ENCODE results near the gene METTL24. TPM values are rescaled to one million over a fixed set of nuclear protein-coding genes. Genes with fewer than 3 reads are reported as not detected.

The METTL24 gene
- total and polyA plus RNA-seq, 2 of the 8 experiments (the other 6 are each of a cell fraction or from before 2014, with no cell fraction given): 0.30 to 0.39 TPM

- Histone ChIP-seq H3K36me3 (ENCODE audit: control insufficient read depth in 2 of 4, insufficient read depth in 4 of 4, low read length in 3 of 4) (no peaks in the 10 kb centered on the region), H2BK20ac (ENCODE audit: low read length) (no peak overlapping the region), H3K79me2 (ENCODE audit: control insufficient read depth in 1 of 2, insufficient read depth in 2 of 2, low read length in 2 of 2) (no peaks in the 10 kb centered on the region), H4K8ac (ENCODE audit: extremely low read depth, insufficient read depth, low read length) (no peak overlapping the region), H2BK5ac (ENCODE audit: low read depth, low read length) (no peak overlapping the region), H4K20me1 (replicated peaks in 1 of 2; ENCODE audit: control insufficient read depth in 1 of 2, insufficient read depth in 2 of 2, low read length in 2 of 2) (no peaks in the 10 kb centered on the region), H2AFZ (ENCODE audit: low read length) (no peak overlapping the region), H3K4ac (replicated peaks; ENCODE audit: insufficient read length, low read depth, low read length) (no peak overlapping the region), H3K23ac (ENCODE audit: insufficient read length) (no peak overlapping the region), H2BK120ac (replicated peaks; ENCODE audit: low read depth, low read length) (no peak overlapping the region), H3K18ac (ENCODE audit: extremely low read depth, low read length) (no peak overlapping the region), H2BK15ac (ENCODE audit: low read length) (no peak overlapping the region), H3K79me1 (ENCODE audit: low read depth, low read length) (no peaks in the 10 kb centered on the region), H3K56ac (replicated peaks; ENCODE audit: insufficient read length, low read depth, low read length) (no peak overlapping the region), H4K5ac (ENCODE audit: insufficient read length, low read depth, low read length) (no peak overlapping the region), H3K27ac (ENCODE audit: low read depth, low read length) (no peak overlapping the region), H3K9me3 (ENCODE audit: insufficient read depth in 2 of 2, low read depth in 1 of 2, low read length in 1 of 2) (no peaks in the 10 kb centered on the region), H3K9ac (replicated peaks in 1 of 4; ENCODE audit: extremely low read depth in 1 of 4, low read depth in 3 of 4, low read length in 3 of 4) (no peak overlapping the region), H3K27me3 (replicated peaks in 1 of 4; ENCODE audit: control insufficient read depth in 3 of 4, extremely low read depth in 1 of 4, insufficient read depth in 3 of 4, low read length in 3 of 4) (peaks cover 6 to 19% (median 16%) of the 10 kb centered on the region in 4 experiments), H3K14ac (ENCODE audit: insufficient read length) (no peak overlapping the region), H2AK5ac (ENCODE audit: low read depth, low read length) (no peak overlapping the region), H3K4me2 (ENCODE audit: insufficient read depth in 1 of 2, low read depth in 2 of 2, low read length in 2 of 2) (no peak overlapping the region), H4K91ac (replicated peaks; ENCODE audit: insufficient read length, low read length) (no peak overlapping the region), H3K4me3 (ENCODE audit: extremely low read depth in 1 of 4, insufficient read depth in 2 of 4, low read depth in 3 of 4, low read length in 4 of 4) (no peak overlapping the region), H2BK12ac (ENCODE audit: low read depth, low read length) (no peak overlapping the region), H3K23me2 (ENCODE audit: low read depth, low read length) (peaks cover 4% of the 10 kb centered on the region; the same call in 1 of the 2 replicates), H3K4me1 (replicated peaks in 1 of 4; ENCODE audit: control insufficient read depth in 3 of 4, insufficient read depth in 4 of 4, low read length in 3 of 4) (peaks cover 13 to 26% (median 21%) of the 10 kb centered on the region in 4 experiments)
- 79% methylated on average over 4 of the region's 4 CpGs; no CpG with 5 or more reads in 1 of the 2 experiments for WGBS, 2 experiments (ENCODE audit: extremely low coverage in 1 of 2, insufficient coverage in 1 of 2, insufficient read length in 1 of 2, insufficient replicate concordance in 2 of 2, low coverage in 1 of 2, low lambda C conversion rate in 2 of 2, missing lambda C conversion rate in 1 of 2)
- POLR2A ChIA-PET (ENCODE audit: partially characterized antibody): interaction anchor here (0.6 to 1.0 kb wide), 2 partner anchors 28 to 351 kb away, joined by 3 read pairs; no protein-coding TSS in a partner anchor
- CTCF ChIA-PET (ENCODE audit: partially characterized antibody): interaction anchor here (0.5 to 3.4 kb wide), 5 partner anchors 8 to 73 kb away, joined by 3 to 18 read pairs (median 5); no protein-coding TSS in a partner anchor
- TF ChIP-seq POU5F1 (IDR thresholded peaks at IDR 0.05; ENCODE audit: low read depth, low read length): no peak
- no peak for TF ChIP-seq GTF2F1 (IDR thresholded peaks at IDR 0.05; ENCODE audit: borderline replicate concordance, low read depth, low read length)
- TF ChIP-seq SRF (IDR thresholded peaks at IDR 0.05; ENCODE audit: low read depth, low read length): no peak
- no peak for TF ChIP-seq TAF1 (IDR thresholded peaks at IDR 0.05; ENCODE audit: low read depth, low read length)
- FAIRE-seq (no peak), DNase-seq (ENCODE audit: low read depth in 1 of 2, low spot score in 2 of 2) (no peak)
These were observed 4.6 kb downstream of the METTL24 start for GRCh38 chr6:110353457-110354001.
